DMS114 treated with DMSO at 0.1 percent for 48 hours (cell line): ENCODE data around the gene FAM117B.
A peak's percentile ranks its signal among the peaks of the same experiment; 100 is the strongest.

Experiments used
- DNase-seq: peaks from one replicate; lab custom pipeline; 2025; ENCODE audit not compliant: unreplicated experiment; lab: John Stamatoyannopoulos, UW

The FAM117B gene

DNA sequence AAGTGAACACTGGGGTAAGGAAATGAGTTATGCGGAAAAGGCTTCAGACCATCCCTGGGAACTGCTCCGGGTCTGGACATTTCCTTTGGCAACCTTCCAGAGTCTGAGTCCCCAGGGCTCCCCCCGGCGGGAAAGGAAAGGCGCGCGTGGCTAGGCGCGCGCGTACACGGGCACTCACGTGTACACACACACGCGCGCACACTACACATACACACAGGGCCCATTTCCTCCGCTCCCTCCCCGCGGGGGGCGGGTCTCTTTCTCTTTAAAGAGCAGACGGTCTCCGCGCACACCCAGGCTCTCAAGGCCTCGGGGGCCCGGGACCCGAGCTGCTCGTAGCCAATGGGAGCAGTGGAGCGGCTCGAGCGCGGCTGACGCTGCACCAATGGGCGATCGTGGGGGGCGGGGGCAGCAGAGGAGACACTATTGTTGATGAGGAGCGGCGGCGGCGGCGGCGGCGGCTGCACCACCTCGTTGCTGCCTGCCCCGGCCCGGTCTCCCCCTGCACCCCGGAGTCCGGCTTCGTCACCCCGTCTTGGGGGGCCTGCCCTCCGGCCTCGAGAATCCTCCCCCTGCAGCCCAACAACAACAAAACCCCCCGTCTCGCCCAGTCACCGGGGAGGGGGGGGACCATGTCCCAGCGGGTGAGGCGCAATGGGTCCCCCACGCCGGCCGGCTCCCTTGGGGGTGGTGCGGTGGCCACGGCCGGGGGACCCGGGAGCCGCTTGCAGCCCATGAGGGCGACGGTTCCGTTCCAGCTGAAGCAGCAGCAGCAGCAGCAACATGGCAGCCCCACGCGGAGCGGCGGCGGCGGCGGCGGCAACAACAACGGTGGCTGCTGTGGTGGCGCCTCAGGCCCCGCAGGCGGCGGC is at the start of gene FAM117B:
FAM117B (plus strand) TSS at position 414 of the 872 bp plus-strand sequence; CDS start at position 633, 219 bp downstream.
- peak; percentile 88 for DNase-seq

DNA sequence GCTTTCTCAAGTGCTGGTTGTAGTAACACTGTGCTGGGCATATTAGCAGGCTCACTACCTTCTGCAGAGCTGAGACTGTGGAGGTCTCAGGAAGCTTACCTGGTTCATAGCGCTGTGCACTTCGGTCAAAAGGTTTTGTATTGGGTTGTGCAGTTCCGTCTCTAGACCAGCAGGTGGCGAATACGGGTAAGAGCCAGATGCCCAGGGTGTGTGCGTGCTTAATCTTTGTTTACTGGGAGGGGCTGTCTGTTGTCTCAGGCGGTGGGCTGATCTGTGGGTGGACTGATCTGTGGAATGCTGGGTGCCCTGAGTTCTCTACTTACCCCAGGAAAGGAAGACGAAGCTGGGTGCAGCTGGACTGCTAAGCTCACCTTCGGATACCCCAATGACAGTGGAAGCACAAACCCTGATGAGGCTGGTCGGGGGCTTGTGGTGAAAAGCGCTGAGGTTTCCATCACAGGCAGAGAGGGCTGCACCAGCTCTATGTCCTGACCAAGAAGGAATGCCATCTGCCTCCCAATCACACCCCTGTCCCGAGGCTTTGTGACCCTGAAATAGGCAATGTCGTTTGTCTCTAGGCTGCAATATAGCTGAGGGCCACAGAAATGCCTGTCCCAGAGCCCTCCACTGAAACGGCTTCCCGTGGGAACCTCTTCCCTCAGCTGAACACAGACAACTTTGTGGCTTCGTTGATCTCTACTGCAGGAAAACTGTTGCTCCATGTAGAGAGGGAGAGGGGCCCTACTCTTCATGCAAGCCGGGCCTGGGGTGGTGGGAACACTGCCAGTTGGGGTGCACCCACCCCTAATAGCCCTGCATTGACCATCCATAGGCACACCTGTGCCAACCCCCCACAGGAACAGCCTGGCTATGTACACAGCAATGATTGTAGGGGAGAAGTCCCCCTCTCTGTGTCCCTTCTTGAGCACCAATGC is 45.9 kb upstream of the FAM117B start:
- DNase-seq: peak; percentile 82

DNA sequence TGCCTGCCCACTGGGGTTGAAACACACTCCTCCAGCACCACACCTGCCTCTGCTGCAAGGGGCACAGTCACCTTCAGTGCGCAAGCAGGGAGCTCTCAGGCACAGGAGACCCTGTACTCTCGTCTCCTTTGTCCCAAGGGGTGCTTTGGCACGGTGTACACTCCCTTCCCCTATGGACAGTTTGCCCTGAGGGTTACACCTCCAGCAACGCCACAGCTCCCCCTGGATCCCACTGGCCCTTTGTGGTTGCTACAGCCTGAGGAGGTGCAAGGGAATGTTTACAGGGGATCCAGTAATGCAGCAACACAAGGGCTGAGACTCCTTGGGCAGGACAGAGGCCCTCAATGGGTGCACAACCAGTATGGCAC is 45.2 kb upstream of the FAM117B start:
- no peak for DNase-seq

DNA sequence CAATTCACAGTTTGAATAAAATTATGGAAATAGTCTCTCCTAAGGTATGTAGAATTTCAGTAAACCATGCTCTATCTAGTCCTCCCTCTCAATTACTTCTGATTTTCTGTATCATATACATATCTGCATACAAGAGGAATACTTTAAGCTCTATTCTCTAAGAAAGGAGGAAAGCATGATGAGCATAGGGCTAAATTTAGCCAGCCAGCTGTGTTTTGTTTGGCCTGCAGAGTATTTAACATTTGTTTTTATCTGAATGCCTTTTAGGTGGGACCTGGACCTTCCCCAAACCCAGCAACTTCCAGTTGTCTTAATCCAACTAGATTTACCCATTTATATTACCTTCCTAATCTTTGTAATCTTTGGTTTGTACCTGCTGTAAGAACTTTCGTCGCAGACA is 42.2 kb upstream of the FAM117B start:
- no peak for DNase-seq

DNA sequence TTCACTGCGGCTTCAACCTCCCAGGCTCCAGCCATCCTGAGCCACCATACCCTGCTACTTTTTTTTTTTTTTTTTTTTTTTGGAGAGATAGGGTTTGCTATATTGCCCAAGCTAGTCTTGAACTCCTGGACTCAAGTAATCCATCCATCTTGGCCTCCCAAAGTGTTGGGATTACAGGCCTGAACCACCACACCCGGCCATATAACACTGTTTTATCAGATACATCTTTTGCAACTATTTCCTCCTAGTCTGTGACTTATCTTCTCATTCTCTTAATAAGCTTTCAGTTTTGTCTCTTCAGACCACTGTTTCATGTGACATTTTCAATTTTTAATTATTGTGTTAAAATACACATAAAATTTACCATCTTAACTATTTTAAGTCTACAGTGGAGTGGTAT is 35.7 kb upstream of the FAM117B start:
- DNase-seq: no peak

DNA sequence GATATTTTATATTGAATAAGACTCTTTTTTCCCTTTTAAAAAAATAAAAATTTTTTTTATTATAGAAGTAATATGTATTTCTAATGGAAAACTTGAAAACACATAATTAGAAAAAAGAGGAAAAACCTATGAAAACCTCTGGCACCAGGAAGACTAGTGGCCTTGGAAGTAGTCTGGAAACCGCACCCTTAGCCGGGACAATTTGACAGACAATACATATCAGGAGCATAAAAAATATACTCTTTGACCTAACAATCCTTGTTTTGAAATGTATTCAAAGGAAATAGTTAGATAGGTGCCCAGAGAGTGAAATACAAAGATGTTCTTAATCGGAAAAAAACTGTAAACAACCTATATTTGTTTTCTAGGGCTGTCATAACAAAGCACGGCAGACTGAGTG is 34.9 kb upstream of the FAM117B start:
- DNase-seq: no peak

DNA sequence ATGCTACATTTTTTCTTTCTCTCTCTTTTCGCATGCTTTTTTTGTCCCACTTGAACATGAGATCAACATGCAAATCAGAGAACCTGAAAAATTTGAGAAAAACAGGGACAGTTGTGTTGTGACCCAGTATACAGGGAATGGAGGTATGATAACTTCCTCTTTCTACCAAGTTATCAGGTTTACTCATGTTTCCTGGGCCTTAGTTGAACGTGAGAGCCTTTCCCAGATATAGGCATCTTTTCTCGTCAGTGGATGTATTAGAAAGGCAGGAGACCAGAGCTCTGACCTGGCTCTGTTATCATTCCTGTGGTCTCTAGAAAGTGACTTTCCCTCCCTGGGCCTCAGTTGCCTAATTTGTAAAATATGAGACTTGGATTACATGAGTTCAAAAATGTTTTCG is 30.1 kb upstream of the FAM117B start:
- DNase-seq: no peak

DNA sequence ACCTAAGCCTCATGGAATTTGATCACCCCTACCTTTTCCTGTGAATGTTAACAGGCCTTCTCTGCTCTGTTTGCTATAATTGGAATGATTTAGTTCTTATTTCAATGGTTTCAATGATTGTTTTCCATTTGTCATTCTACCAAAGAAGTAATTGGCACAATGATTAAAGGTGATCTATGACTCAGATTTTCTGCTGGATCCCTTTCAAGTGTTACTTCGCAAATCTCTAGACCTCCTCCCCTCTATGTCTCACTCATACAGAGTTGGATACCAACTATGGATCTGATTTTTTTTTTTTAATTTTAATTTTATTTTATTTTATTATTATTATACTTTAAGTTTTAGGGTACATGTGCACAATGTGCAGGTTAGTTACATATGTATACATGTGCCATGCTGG is 29.6 kb upstream of the FAM117B start:
- DNase-seq: no peak

DNA sequence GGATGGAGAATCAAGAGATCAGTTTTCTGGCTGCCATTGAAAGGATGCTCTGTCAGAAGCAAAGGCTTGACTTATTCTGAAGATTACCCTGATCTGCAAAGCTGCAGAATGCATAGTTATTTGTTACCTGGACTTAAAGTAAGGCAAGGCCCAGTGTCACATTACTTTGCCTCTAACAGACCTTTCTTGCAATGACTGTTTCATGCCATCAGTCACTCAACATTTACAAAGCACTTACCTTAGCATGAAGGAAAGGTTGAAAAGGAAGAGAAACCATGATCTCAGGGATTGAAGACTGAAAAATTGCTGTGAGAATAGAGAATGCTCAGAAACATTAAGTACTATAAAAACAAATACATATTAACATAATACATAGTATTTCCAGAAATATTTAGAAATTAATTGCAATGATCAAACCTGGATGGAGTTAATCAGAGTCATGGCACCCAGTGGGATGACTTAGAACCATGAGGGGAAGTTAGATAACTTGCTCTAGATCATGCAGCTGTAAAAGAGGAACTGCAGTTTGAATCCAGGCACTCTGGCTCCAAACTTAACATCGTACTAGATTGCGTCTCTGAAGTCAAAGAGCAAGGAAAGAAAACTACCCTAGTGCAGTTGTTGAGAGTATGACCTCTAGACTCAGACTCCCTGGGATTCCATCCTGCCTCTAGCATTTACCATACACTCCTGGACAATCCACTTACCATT is 26.5 kb upstream of the FAM117B start:
- no peak for DNase-seq

DNA sequence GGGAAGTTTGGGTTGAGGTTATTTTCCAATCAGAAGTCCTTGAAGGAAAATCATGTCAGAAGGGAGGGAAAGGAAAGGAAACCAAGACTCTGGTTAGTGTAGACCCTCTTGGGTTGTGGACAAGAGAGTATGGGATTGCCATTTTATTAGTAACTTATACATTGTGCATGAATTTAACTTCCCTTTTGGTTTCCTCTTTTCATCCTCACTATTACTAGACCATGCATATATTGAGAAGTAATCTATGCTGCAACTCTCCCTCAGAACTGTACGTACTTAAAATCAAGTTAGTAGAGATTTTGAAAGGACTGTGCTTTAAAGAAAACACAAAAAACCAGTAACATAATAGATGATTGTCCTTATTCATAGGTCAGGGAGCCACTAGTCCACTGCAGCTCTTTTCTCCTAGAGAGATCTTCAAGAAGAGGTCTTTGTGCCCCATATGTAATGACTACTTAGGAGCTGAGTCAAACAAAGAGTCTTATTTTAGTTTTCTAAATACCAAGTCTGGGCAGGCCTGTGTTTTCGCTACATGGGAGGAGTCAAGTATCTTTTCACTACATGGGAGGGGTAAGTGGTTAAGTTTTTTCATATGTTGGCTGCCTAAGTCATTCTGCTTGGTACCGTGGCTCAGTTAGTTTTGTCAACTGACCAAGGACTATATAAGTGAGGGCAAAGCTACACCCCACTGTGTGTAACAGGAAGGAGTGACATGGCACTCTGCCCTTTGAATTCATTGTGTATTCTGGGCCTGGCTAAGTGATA is 25.2 kb upstream of the FAM117B start:
- no peak for DNase-seq

DNA sequence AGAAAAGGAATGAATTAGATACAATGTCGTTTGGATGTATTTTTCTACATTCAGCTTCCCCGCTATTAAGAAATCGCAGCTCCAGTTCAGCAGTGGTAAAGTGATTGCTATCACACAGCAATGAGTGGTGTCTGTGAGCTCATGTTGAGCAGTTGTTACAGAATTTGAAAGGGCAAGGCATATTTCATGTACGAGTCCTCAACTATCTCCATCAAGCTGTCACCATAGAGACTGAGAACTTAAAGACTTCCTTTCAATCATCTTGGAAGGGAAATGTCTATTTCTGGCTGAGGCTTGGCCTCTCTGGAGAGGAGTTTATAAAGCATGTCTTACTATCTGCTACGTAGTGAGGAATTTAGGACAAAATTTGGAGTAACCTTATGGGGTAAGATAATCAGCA is 24.4 kb upstream of the FAM117B start:
- no peak for DNase-seq

DNA sequence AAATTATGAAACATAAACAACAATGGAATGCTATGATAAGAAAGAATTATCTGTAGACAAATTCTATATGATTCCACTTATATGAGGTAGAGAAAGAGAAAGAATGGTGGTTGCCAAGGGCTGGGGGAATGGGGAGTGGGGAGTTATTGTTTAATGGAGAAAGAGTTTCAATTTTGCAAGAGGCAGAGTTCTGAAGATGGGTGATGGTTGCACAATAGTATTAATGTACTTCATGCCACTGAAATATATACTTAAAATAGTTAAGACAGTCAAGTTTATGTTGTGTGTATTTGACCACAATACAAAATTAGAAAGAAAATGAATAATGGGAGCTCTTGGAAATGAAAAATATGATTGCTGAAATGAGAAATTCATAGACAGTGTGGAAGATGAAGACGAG is 22.6 kb upstream of the FAM117B start:
- DNase-seq: no peak

DNA sequence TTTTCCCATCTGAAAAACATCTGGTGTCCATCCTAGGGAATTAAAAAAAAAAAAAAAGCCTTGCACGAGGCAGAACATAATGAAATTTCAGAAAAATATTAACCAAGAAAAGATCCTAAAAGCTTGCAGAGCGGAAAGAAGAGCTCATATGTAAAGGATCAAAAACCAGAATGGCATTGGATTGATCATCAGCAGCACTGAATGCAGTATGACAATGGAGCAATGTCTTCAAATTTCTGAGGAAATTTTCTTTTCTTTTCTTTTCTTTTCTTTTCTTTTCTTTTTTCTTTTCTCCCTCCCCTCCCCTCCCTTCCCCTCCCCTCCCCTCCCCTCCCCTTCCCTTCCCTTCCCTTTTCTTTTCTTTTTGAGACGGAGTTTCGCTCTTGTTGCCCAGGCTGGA is 21.3 kb upstream of the FAM117B start:
- no peak for DNase-seq

DNA sequence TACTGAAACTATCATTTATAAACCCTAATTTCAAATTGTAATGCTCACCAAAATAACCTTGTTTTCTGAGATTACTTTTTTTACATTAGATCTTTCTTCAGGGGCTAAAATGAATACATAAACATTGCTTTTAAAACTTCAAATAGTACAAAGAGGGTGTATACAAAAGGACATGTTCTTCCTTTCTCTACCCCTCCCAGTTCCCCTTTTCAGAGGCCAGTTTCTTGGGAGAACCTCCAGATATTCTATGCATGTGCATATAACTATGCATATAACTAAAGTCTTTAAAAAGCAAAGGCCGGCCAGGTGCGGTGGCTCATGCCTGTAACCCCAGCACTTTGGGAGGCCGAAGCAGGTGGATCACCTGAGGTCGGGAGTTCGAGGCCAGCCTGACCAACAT is 10.6 kb upstream of the FAM117B start:
- no peak for DNase-seq

DNA sequence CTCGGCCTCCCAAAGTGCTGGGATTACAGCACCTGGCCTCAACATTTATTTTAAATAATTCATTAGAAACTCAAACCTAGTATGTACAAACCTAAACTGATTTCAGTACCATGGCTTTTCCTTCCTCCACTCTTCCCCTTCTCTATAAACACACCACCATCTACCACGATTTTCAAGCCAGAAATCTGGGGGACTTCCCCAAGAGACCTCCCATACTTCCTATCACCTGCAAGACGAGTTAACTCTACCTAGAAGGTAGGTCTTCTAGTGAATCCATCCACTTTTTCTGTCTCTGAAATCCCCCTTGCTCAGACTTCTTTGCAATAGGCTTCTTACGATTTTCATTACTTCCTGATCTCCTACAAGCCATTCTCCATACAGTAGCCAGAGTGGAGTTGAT is 7.7 kb upstream of the FAM117B start:
- no peak for DNase-seq

DNA sequence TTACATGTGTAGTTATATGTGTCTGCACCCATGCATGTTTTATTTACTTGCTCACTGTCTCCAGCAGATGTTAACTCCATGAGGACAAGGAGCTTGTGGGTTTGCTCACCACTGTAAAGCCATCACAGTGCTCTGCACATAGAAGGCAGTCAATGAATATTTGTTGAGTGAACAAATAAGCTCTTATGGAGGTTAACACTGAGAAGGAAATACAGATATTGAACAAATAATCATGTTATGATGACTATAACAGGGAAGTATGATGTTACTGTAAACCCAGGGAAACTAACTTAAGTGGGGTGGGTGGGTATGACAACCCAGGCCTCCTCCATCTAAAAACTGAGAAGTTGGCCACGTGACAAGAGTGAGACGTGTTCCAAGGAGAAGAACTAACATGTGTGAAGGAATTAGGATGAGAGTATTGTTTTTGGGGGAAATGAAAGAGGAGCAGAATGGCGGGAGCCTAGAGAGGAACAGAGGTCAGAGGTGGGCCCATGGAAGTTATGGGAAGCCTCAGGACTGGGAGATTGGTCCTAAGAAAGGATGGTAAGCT is 6.0 kb upstream of the FAM117B start:
- no peak for DNase-seq

DNA sequence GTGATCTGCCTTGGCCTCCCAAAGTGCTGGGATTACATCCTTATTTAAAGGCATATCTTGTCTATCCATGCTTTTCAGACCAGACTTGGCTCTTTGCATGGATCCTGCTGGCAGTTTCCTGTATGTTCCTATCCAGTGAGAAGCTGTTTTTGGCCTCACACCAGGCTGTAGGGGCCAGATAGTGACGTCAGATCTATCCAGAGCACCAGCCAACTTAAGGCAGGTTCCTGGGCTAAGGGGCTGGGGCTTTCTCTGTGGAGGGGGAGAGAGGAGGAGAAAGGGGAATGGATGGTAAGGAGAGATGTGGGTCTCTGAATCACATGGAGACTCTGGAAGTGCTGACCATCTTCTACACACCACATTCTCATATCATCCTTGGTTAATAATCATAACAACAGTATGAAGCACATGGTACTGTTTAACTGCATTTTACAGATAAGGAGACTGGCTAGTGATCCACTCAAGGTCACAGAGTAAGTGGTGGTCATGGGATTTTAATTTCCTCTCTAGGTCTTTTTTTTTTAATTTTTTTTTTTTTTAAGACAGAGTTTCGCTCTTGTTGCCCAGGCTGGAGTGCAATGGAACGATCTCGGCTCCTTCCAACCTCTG is 2.0 kb upstream of the FAM117B start:
- DNase-seq: no peak

DNA sequence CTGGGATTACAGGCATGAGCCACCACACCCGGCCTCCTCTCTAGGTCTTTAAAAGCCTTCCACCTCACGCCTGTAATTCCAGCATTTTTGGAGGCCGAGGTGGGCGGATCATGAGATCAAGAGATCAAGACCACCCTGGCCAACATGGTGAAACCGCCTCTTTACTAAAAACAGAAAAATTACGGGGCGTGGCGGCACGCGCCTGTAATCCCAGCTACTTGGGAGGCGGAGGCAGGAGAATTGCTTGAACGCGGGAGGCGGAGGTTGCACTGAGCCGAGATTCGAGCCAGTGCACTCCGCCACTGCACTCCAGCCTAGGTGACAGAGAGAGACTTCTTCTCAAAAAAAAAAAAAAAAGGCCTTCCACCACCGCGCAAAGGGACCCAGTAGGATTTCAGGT is 1.3 kb upstream of the FAM117B start:
- no peak for DNase-seq

DNA sequence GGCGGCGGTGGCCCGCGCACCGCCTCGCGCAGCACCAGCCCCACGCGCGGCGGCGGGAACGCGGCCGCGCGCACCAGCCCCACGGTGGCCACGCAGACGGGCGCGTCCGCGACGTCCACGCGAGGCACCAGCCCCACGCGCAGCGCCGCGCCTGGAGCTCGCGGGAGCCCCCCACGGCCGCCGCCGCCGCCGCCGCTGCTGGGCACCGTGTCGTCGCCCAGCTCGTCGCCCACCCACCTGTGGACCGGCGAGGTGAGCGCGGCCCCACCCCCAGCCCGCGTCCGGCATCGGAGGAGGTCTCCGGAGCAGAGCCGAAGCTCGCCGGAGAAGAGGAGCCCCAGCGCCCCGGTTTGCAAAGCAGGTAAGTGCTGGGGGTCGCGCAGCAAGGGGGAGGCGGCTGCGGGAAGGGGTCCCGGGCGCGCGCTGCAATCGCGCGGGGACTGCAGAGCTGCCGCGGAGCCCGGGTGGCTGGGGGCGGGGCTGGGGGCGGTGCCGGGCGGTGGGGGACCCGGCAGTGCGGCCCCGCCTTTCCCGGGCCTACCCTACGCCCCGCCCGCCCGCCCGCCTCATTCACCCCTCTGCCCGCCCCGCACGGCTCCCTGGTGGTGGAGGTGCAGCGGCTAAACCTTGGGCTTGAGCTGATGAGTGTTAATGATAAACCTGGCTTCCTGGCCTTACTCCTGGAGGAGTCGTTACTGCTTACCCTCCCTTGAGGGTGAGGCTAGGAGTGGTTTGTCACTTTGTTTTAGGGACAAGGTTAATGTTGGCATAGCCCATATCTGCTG is 851 bp downstream of the FAM117B start:
- peak; percentile 63 for DNase-seq
